ENCODE results near the gene TPK1. TPM values are rescaled to one million over a fixed set of nuclear protein-coding genes. Genes with fewer than 3 reads are reported as not detected.

Gene TPK1
- total RNA-seq, 4 donors from 2014 or later = 4.5 to 11.8 (median 8.0) TPM

DNA sequence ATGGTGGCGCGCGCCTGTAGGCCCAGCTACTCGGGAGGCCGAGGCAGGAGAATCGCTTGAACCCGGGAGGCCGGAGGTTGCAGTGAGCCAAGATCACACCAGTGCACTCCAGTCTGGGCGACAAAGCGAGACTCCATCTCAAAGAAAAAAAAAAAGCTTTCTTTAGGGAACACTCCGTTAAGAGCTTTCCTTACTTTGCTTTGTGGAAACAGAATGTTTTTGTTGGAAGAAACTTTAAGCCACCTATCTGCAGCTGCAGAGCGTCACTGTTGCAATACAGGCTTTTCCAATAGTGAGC lies 641 bp upstream of the TPK1 start:
- TF ChIP-seq, protein P1, sequence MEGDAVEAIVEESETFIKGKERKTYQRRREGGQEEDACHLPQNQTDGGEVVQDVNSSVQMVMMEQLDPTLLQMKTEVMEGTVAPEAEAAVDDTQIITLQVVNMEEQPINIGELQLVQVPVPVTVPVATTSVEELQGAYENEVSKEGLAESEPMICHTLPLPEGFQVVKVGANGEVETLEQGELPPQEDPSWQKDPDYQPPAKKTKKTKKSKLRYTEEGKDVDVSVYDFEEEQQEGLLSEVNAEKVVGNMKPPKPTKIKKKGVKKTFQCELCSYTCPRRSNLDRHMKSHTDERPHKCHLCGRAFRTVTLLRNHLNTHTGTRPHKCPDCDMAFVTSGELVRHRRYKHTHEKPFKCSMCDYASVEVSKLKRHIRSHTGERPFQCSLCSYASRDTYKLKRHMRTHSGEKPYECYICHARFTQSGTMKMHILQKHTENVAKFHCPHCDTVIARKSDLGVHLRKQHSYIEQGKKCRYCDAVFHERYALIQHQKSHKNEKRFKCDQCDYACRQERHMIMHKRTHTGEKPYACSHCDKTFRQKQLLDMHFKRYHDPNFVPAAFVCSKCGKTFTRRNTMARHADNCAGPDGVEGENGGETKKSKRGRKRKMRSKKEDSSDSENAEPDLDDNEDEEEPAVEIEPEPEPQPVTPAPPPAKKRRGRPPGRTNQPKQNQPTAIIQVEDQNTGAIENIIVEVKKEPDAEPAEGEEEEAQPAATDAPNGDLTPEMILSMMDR (IDR thresholded peaks at IDR 0.05) = no peak
- ATAC-seq (ENCODE audit: low FRiP score) = no peak
- DNase-seq (ENCODE audit: low spot score) = no peak

DNA sequence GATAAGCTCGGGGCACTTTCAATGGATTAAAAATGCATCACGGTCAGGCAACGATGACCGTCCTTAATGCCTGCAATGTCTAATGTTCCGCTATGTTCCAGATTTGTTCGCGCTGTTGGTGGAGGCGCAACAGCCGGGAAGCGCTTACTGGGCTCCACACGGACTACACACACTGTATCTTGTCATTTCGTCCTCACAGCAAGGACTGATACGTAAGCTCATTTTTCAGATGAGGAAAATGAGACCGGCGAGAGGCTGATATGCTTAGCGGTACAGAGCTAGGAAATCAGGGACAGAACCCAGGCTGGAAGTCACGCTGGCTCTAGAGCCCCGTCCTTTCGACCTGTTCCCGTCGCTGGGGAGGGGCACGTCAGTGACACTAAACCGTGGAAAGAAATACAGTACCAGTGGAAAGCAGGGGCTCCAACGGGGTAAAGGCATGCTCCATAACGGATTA lies 670 bp downstream of the TPK1 start:
- DNase-seq (ENCODE audit: low spot score) (no peak), ATAC-seq (ENCODE audit: low FRiP score) (peak; percentile 60)
- TF ChIP-seq, protein P1 (IDR thresholded peaks at IDR 0.05) = no peak

DNA sequence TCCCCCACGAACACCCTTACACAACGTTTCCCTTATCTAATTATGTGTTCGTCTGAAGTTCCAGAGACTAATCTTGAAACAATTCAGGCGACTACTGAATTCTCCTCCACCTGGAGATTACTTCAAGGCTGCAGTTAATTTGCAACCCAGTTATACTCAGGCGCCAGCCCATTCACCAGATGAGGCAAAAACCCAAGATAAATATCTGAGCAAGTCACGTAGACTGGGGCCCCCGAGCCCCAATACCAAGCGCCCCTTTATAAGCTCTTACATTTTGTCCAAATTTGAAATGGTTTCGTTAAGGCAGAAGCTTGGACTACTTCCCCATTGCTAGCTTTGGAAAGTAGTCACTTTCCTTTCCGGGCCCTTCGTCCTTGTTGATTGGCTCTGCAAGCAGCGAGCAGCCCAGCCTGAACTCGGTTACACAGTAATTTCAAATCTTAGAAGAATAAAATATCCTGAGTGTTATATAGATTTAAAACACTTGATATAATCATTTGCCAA lies 1.2 kb downstream of the TPK1 start:
- ATAC-seq (ENCODE audit: low FRiP score) = peak; percentile 4
- no peak for DNase-seq (ENCODE audit: low spot score)
- TF ChIP-seq, protein P1 (IDR thresholded peaks at IDR 0.05) = no peak

DNA sequence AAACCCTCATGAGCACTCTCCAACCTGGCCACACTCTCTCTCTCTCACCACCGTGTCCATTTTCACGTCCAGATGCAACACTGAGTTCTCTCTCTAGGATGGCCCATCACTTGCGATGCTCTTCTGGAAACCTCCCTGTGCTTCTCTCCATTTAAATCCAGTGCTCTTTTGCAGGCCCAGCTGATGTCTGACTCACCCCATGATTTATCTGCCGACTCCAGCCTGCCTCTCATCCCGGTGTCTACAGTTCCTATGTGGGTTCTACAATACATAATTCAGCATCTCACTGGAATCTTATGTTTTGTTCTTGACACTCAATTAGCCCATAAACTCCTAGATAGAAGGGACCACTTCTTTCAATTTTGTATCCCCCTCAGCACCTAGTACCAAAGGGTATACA lies 5.0 kb downstream of the TPK1 start:
- ATAC-seq (ENCODE audit: low FRiP score) (no peak), DNase-seq (ENCODE audit: low spot score) (no peak)
- TF ChIP-seq, protein P1 (IDR thresholded peaks at IDR 0.05) = no peak

DNA sequence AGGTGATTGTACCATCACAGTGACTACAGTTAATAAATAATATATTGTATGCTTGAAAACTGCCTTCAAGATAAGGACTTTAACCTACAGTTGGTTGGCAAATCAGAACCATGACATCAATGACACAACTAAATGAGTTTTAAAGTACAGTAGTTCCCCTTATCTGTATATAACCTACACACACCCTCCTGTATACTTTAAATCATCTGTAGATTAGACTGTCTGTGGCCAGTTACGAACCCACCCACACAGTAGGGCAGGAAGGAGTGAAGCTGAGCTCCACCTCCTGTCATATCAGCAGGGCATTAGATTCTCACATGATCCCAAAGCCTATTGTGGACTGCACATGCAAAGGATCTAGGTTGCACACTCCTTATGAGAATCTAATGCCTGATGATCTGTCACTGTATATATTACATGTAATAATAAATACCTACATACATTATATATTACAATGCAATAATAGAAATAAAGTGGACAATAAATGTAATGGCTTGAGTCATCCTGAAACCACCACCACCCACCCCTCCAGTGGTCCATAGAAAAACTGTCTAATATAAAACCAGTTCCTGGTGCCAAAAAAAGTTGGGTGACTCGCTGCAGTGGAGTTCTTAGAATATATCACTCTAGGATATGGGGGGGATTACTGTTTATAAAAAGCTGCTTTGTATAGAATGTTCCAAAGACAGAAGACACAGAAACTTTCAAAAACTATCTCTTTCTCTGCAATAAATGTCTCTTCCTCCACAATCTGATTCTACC lies 5.6 kb downstream of the TPK1 start:
- no peak for DNase-seq (ENCODE audit: low spot score)
- TF ChIP-seq, protein P1 (IDR thresholded peaks at IDR 0.05) = no peak
- ATAC-seq (ENCODE audit: low FRiP score) = no peak

DNA sequence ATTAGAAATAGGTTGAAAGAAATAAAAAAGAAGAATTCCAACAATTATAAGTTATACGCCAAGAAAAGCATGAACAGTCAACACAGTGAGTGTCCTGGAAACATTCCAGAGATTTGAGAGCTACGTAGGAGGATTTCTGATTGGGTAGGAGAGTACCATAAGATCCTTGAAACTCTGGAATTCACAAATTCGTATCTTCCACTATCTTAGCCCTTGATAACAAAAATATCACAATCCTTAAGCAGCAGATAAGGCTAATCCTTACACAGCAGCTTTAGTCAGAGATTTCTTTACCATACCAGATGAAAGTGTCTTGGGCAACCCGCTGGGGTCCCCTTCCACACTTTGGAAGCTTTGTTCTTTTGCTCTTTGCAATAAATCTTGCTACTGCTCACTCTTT lies 8.2 kb downstream of the TPK1 start:
- TF ChIP-seq, protein P1 (IDR thresholded peaks at IDR 0.05) = no peak
- ATAC-seq (ENCODE audit: low FRiP score) = peak; percentile 82

DNA sequence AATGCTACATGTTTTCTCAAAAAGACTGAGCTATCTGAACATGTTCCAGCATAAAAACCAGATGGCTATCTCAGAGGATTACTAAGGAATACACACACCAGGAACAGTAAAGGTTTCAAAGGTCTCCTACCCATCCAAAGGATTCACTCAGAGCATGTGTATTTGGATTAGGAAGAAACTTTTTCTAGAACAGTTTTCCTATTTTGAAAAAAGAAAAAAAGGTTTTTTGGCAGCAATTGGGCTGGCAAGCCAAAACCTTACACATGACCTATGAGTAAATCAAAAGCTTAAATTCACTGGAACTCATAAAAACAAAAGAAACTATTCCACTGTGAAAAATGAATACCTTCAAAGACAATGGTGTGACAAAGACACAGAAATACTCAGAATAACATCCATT lies 9.6 kb downstream of the TPK1 start:
- ATAC-seq (ENCODE audit: low FRiP score) (no peak), DNase-seq (ENCODE audit: low spot score) (no peak)
- TF ChIP-seq, protein P1 (IDR thresholded peaks at IDR 0.05) = no peak

More for the DNA sequence above, 8.2 kb downstream of the TPK1 start:
- no peak for DNase-seq (ENCODE audit: low spot score)

All from omental fat pad (tissue), 4 donors.